HepG2 (cell line): ENCODE measurements around the gene KCNQ2. TPM values are rescaled to one million over a fixed set of nuclear protein-coding genes. Genes with fewer than 3 reads are reported as not detected.

ENCODE experiments used
- BCLAF1 ChIP-seq: fragments of 450-650 bp; IDR thresholded peaks from 2 replicates; pipeline ENCODE4 v1.6.1; 2017; ENCODE audit warnings: mild to moderate bottlenecking
- CENPT ChIP-seq: sonication (generic); formaldehyde crosslinking; IDR thresholded peaks from 2 replicates; pipeline ENCODE4 v1.8.0; 2022; ENCODE audit warnings: low read depth, mild to moderate bottlenecking, moderate library complexity, missing genetic modification reagents
- CTCF ChIP-seq: sonication (generic); formaldehyde crosslinking; IDR thresholded peaks from 2 replicates; pipeline ENCODE4 v1.5.0; 2020; ENCODE audit warnings: mild to moderate bottlenecking, missing genetic modification reagents, moderate library complexity
- ELF4 ChIP-seq: sonication (generic); formaldehyde crosslinking; IDR thresholded peaks from 2 replicates; pipeline ENCODE4 v1.5.0; 2020; ENCODE audit warnings: missing genetic modification reagents, mild to moderate bottlenecking, moderate library complexity, borderline replicate concordance
- KMT2A ChIP-seq: sonication (generic); formaldehyde crosslinking; IDR thresholded peaks from 2 replicates; pipeline ENCODE4 v1.4.0; 2020; ENCODE audit warnings: missing genetic modification reagents
- MED13 ChIP-seq: sonication (generic); formaldehyde crosslinking; IDR thresholded peaks from 2 replicates; pipeline ENCODE4 v1.5.0; 2020; ENCODE audit warnings: missing genetic modification reagents
- MNT ChIP-seq: fragments of 450-650 bp; IDR thresholded peaks from 2 replicates; pipeline ENCODE4 v1.6.1; 2016
- NR2F6 ChIP-seq, 2 experiments: IDR thresholded peaks; 2 replicates each; pipeline ENCODE4 v1.6.1; 2016; ENCODE audit warnings: antibody characterized with exemption in 1 of 2, mild to moderate bottlenecking in 1 of 2
- SNAI1 ChIP-seq: sonication (generic); formaldehyde crosslinking; IDR thresholded peaks from 2 replicates; pipeline ENCODE4 v1.5.0; 2020; ENCODE audit warnings: mild to moderate bottlenecking, missing genetic modification reagents, borderline replicate concordance
- THAP11 ChIP-seq: IDR thresholded peaks from 2 replicates; pipeline ENCODE4 v1.6.1; 2016; ENCODE audit warnings: missing biosample characterization, missing genetic modification reagents
- ZBTB26 ChIP-seq: IDR thresholded peaks from 2 replicates; pipeline ENCODE4 v1.6.1; 2016; ENCODE audit warnings: missing compliant biosample characterization, missing genetic modification reagents, borderline replicate concordance
- ZBTB4 ChIP-seq: sonication (generic); formaldehyde crosslinking; IDR thresholded peaks from 2 replicates; pipeline ENCODE4 v1.4.0; 2020; ENCODE audit warnings: missing genetic modification reagents, mild to moderate bottlenecking, borderline replicate concordance
- ZBTB44 ChIP-seq: sonication (generic); formaldehyde crosslinking; IDR thresholded peaks from 2 replicates; pipeline ENCODE4 v1.4.0; 2020; ENCODE audit warnings: missing genetic modification reagents
- ZNF121 ChIP-seq: sonication (generic); formaldehyde crosslinking; IDR thresholded peaks from 2 replicates; pipeline ENCODE4 v1.5.0; 2020; ENCODE audit warnings: mild to moderate bottlenecking, missing genetic modification reagents
- ZNF577 ChIP-seq: sonication (generic); formaldehyde crosslinking; IDR thresholded peaks from 2 replicates; pipeline ENCODE4 v1.4.0; 2020; ENCODE audit warnings: mild to moderate bottlenecking, low read depth, missing genetic modification reagents, borderline replicate concordance
- ZSCAN31 ChIP-seq: sonication (generic); formaldehyde crosslinking; IDR thresholded peaks from 2 replicates; pipeline ENCODE4 v1.5.0; 2020; ENCODE audit warnings: low read depth, mild to moderate bottlenecking, missing genetic modification reagents
- polyA plus RNA-seq, 8 experiments: library from polyadenylated mRNA; depleted of rRNA in 3 of 8; stranded (reverse) in 7 of 8; unstranded in 1 of 8; fragments of >200 nt; fragmentation: Illumina TruSeq in 4 of 8; extraction: Trizol in 4 of 8; gene quantifications; 2 replicates each; pipeline versions ENCODE4 v1.2.1 to v1.2.3, GENCODE V29; 2011 to 2016; ENCODE audit warnings: low read depth in 4 of 8, missing spikeins in 1 of 8, mixed read lengths in 1 of 8; ENCODE audit not compliant: insufficient read depth in 1 of 8
- total RNA-seq, 5 experiments: library from RNA; depleted of rRNA; stranded (reverse); fragments of >200 nt; fragmentation: Illumina TruSeq; extraction: Trizol; gene quantifications; 2 replicates each; pipeline ENCODE4 v1.2.3, GENCODE V29; 2016; ENCODE audit warnings: low read depth in 1 of 5

KCNQ2 gene
- total and polyA plus RNA-seq, 2 of the 13 experiments (the other 11 are each of a cell fraction or from before 2014, with no cell fraction given), result not detected

GRCh38 chr20:63520934-63521601 is 48.6 kb upstream of the KCNQ2 start (continued):
- TF ChIP-seq MED13 (CRISPR knock-in tag) (no peak), ZNF121 (CRISPR knock-in tag) (no peak), CTCF (CRISPR knock-in tag) (no peak; the same call in 1 of the 2 replicates), NR2F6 (IDR thresholded peaks at IDR 0.05) (no peak), NR2F6 (CRISPR knock-in tag; IDR thresholded peaks at IDR 0.05) (no peak), MNT (no peak), ZBTB44 (CRISPR knock-in tag) (no peak), ZSCAN31 (no peak), ZBTB4 (CRISPR knock-in tag) (0 out of 2 replicates have a peak, but pooled peaks have one; percentile 29), SNAI1 (CRISPR knock-in tag) (no peak), BCLAF1 (no peak), KMT2A (CRISPR knock-in tag) (no peak), ZBTB26 (no peak), ELF4 (no peak), ZNF577 (CRISPR knock-in tag) (no peak), THAP11 (no peak), CENPT (CRISPR knock-in tag) (no peak)
